Activated CD8-positive, alpha-beta memory T cell treated with anti-CD3 and anti-CD28 coated beads, Interleukin-2, amount 10 ng/mL, durations not matched to agents 7 days and 5 days (primary cell): ENCODE data around the gene FGF8. TPM values are rescaled to one million over a fixed set of nuclear protein-coding genes. Genes with fewer than 3 reads are reported as not detected.

Experiments
- ATAC-seq: fragments of 150-1000 bp; cut with Tn5 transposase; one replicate; pipeline ENCODE4 v1.10.0; 2021; ENCODE audit warnings: moderate library complexity
- CTCF ChIA-PET: fragments of 350-600 bp; sonication (Branson Sonifier 250); formaldehyde crosslinking; loops from one replicate; lab custom pipeline; 2021; ENCODE audit warnings: antibody characterized with exemption; lab: Charles Lee
- DNase-seq: peaks from one replicate; pipeline ENCODE4 v3.0.0-alpha.2; 2020
- H3K27ac Mint-ChIP-seq: one replicate; pipeline ENCODE4 v1.8.0; 2021; ENCODE audit warnings: mild to moderate bottlenecking, mixed read lengths
- H3K27me3 Mint-ChIP-seq: one replicate; pipeline ENCODE4 v1.8.0; 2021; ENCODE audit warnings: mixed read lengths
- H3K36me3 Mint-ChIP-seq: one replicate; pipeline ENCODE4 v1.8.0; 2021; ENCODE audit warnings: mild to moderate bottlenecking, mixed read lengths
- H3K4me1 Mint-ChIP-seq: one replicate; pipeline ENCODE4 v1.8.0; 2021; ENCODE audit warnings: mixed read lengths
- H3K4me3 Mint-ChIP-seq: one replicate; pipeline ENCODE4 v1.8.0; 2021; ENCODE audit warnings: mild to moderate bottlenecking, moderate library complexity, mixed read lengths
- H3K9me3 Mint-ChIP-seq: one replicate; pipeline ENCODE4 v1.8.0; 2022; ENCODE audit warnings: low read depth, mixed read lengths
- total RNA-seq, 2 experiments: library from RNA; stranded (reverse); gene quantifications; one replicate each; pipeline ENCODE4 v1.2.3, GENCODE V29; 2021

The FGF8 gene
- total RNA-seq, 2 experiments from 2014 or later, result not detected

DNA sequence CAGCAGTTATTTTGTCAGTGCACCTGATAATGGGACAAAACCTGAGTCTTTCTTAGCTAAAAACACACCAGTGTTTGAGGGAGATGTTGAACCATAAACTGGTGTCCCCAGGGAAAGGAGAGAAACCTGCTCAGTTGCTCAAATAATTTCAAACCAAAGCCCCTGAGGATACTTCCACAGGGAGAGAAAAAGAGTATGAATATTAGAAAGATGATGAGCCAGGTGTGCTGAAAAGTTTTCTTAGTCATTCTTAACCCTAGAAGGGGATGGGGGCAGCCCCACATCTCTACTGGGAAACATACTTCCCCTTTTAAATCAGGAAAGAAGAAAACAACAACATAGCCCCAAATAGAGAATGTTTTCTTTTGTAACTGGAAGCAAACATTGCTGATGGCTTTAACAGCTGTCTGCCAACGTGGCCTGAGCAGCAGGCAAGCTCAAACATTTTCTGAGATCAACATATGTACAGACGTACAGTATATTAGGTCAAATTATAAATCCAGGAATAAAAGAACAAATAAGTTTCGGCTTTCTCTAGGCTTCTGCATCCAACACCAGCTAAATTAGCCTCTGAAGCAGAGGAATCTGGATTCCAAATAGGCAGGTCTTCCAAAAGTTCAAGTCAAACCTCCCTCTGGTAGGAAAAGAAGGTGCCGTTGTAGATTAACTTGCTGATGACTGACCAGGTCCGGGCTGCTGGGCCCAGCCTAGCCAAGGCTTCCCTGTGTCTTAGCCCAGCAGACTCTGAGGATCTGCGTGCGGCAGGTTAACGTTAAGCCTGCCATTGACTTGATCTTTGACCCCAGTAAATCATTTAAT is 50.4 kb downstream of the FGF8 start:
- no peak for DNase-seq
- no peak overlapping the region for H3K27ac Mint-ChIP-seq
- no peak for ATAC-seq
- H3K9me3 Mint-ChIP-seq, result no peaks in the 10 kb centered on the region
- H3K4me1 Mint-ChIP-seq, result peaks cover 7% of the 10 kb centered on the region
- no peak overlapping the region for H3K4me3 Mint-ChIP-seq
- peaks cover 10% of the 10 kb centered on the region for H3K27me3 Mint-ChIP-seq
- CTCF ChIA-PET, result interaction anchor here (1.4 kb wide), 1 partner anchor 10 kb away, joined by 3 read pairs; no protein-coding TSS in a partner anchor
- no peaks in the 10 kb centered on the region for H3K36me3 Mint-ChIP-seq

DNA sequence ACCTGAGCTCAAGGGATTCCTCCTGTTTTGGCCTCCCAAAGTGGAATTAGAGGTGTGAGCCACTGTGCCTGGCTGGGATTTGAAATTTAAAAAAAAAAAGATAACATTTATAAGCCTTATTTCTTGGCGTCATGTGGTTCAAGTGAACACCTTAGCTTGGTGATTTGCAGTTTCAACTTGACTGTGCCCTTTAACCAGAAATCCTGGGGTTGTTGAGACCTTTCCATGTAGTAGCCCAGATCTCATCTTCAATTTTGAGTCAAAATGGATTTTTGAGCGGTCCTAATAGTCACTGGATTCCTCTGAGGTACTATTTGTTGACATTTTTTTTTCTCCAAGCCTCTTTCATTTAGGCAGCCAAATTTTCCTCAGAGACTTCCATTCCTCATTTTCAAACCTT is 51.5 kb downstream of the FGF8 start:
- no peaks in the 10 kb centered on the region for H3K9me3 Mint-ChIP-seq
- peaks cover 7% of the 10 kb centered on the region for H3K4me1 Mint-ChIP-seq
- H3K27ac Mint-ChIP-seq, result no peak overlapping the region
- H3K36me3 Mint-ChIP-seq, result no peaks in the 10 kb centered on the region
- H3K4me3 Mint-ChIP-seq, result no peak overlapping the region
- DNase-seq (no peak), ATAC-seq (no peak)
- peaks cover 13% of the 10 kb centered on the region for H3K27me3 Mint-ChIP-seq
- CTCF ChIA-PET, result interaction anchor here (1.4 kb wide), 1 partner anchor 9 kb away, joined by 3 read pairs; no protein-coding TSS in a partner anchor

DNA sequence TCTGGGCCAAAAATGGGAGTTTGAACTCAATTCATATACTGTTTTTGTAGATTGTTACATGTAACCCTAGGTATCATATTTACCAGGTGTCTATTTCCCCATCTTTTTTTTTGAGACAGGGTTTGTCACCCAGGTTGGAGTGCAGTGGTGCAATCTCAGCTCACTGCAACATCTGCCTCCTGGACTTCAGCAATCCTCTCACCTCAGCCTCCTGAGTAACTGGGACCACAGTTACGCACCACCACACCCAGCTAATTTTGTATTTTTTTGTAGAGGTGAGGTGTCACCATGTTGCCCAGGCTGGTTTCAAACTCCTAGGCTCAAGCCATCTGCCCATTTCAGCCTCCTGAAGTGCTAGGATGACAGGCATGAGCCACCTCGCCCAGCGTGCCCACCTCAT is 52.7 kb downstream of the FGF8 start:
- Mint-ChIP-seq H3K36me3 (no peaks in the 10 kb centered on the region), H3K27ac (no peak overlapping the region), H3K4me1 (peaks cover 7% of the 10 kb centered on the region), H3K27me3 (peaks cover 13% of the 10 kb centered on the region), H3K4me3 (no peak overlapping the region), H3K9me3 (no peaks in the 10 kb centered on the region)
- ATAC-seq (no peak), DNase-seq (no peak)
- CTCF ChIA-PET, result interaction anchor here (2.2 kb wide), 1 partner anchor 120 kb away, joined by 4 read pairs; no protein-coding TSS in a partner anchor

- peaks cover 12% of the 10 kb centered on the region for H3K4me1 Mint-ChIP-seq
- H3K27ac Mint-ChIP-seq, result no peak overlapping the region
- no peaks in the 10 kb centered on the region for H3K36me3 Mint-ChIP-seq
- CTCF ChIA-PET, result interaction anchor here (2.2 kb wide), 1 partner anchor 119 kb away, joined by 4 read pairs; no protein-coding TSS in a partner anchor
- no peak for ATAC-seq
- H3K9me3 Mint-ChIP-seq, result no peaks in the 10 kb centered on the region
- DNase-seq, result no peak
- H3K27me3 Mint-ChIP-seq, result peaks cover 12% of the 10 kb centered on the region
- no peak overlapping the region for H3K4me3 Mint-ChIP-seq
Measured at GRCh38 chr10:101721806-101722205, 54.1 kb downstream of the FGF8 start.

DNA sequence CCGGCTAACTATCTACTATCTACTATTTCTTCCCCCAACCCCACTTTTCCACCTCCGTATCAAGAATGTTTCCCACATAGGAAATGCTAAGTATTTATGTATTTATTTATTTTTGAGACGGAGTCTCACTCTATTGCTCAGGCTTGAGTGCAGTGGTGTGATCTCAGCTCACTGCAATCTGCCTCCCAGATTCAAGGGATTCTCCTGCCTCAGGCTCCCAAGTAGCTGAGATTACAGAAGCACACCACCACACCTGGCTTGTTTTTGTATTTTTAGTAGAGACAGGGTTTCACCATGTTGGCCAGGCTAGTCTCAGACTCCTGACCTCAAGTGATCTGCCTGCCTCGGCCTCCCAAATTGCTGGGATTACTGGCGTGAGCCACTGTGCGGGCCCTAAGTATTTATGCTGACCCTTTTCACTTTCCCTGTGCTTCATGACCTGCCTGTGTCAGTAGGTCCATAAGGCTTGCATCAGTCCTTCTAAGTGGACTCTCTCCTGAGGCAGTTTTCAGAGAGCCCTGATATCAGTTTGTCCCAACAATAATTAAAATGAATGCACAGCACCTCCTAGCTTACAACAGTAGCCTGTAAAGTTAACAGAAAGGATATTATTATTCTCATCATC is 55.2 kb downstream of the FGF8 start:
- ATAC-seq, result no peak
- Mint-ChIP-seq H3K9me3 (no peaks in the 10 kb centered on the region), H3K36me3 (no peaks in the 10 kb centered on the region), H3K4me3 (no peak overlapping the region), H3K27me3 (peaks cover 12% of the 10 kb centered on the region), H3K27ac (no peak overlapping the region), H3K4me1 (peaks cover 17% of the 10 kb centered on the region)
- no peak for DNase-seq
- CTCF ChIA-PET, result no interaction called here

Other genes with a start within 250 kb of the FGF8 start
- 10 to 100 TPM; 30.5 to 34.1 TPM for gene POLL, start 187.9 kb downstream of the FGF8 start, total RNA-seq
- gene DPCD, start 187.8 kb downstream of the FGF8 start, total RNA-seq, result 1 to 10 TPM; 3.7 to 4.2 TPM
- 10 to 100 TPM; 36.7 to 46.2 TPM for gene FBXW4, start 80.9 kb downstream of the FGF8 start, total RNA-seq
- gene NPM3, start 7.3 kb upstream of the FGF8 start, total RNA-seq, result 10 to 100 TPM; 46.1 to 75.4 TPM
- 100 to 1,000 TPM; 120 to 139 TPM for gene OGA, start 42.3 kb upstream of the FGF8 start, total RNA-seq
- 1 to 10 TPM; 1.6 to 2.3 TPM for gene KCNIP2, start 67.7 kb upstream of the FGF8 start, total RNA-seq